IPS-NIHi7 (cell line): ENCODE measurements around the gene NBR1.
"Not testable (repeated sequence)": the region's sequence is repeated elsewhere in the genome, so short reads cannot be mapped to it uniquely, and the experiment has no call there.

ENCODE experiments used
- DNase-seq: peaks from one replicate; pipeline ENCODE4 v3.0.0; 2012; ENCODE audit warnings: mixed read lengths; ENCODE audit errors: extremely low spot score

NBR1 gene

DNA sequence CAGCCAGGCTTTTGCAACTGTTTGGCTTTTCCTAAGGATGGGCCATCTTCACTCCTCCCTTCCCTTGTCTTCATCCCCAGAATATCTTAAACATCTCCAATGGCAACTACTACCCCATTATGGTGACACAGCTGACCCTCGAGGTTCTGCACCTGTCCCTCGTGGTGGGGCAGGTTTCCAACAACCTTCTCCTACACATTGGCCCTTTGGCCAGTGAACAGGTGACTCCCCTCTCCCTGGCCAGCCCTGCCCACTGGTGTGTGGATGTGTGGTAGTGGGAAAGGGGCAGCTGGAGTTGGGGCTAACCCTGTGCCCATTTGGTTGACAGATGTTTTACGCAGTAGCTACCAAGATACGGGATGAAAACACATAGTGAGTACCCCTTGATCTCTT is 45.4 kb downstream of the NBR1 start:
- DNase-seq, result no peak

GRCh38 chr17:43216762-43217613 is 46.0 kb downstream of the NBR1 start:
- DNase-seq, result no peak

DNA sequence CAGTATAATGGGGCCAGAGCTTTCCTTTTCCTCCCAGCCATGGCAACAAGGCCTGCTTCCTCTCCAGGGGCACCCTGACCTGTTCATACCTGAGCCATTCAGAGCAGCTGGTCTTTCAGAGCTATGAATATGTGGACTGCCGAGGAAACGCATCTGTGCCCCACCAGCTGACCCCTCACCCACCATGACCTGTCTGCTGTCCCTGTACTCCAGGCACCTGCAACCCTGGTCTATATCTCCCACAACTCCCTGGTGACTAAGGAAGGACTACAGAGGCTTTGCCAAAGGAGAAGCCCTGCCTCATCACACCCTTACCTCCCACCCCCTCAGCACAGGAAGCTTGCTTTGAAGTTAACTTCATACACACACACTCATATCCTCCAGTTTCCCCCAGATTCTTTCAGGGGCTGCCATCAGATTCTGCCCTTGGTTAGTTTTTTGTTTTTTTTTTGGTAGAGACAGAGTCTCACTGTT is 46.6 kb downstream of the NBR1 start:
- DNase-seq, result no peak

DNA sequence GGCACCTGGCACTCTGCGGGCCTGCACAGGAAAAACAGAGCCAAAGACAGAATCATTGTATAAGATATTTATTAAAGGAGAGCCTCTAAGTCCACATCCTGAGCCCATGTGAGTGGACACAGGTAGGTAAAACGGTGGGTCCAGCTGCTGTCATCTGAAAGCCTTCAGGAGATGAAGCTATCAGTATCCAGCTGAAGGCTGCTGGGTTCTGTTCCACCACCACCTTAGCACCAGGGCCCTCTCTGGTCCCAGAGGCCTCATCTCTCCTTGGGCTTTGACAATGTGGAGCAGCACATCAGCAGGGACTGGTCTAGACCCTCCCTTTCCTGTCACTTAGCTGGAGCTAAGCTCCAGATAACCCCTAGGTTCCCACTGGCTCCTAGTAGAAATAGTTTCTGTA is 48.0 kb downstream of the NBR1 start:
- DNase-seq, result no peak

GRCh38 chr17:43219746-43220380 is 48.8 kb downstream of the NBR1 start:
- DNase-seq, result no peak

- no peak for DNase-seq
Measured at GRCh38 chr17:43220511-43221125, 49.6 kb downstream of the NBR1 start.

- no peak for DNase-seq
Measured at GRCh38 chr17:43224146-43224705, 53.2 kb downstream of the NBR1 start.

DNA sequence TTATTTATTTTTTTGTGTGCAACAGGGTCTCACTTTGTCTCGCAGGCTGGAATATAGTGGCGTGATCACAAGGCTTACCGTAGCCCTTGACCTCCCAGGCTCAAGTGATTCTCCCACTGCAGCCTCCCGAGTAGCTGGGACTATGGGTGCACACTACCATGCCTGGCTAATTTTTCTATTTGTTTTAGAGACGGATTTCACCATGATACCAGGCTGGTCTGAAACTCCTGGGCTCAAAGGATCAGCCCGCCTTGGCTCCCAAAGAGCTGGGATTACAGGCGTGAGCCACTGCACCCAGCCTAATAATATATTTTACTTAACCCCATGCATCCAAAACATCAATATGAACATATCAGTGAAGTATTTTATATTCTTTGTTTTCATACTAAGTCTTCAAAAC is 55.4 kb downstream of the NBR1 start:
- no peak for DNase-seq

DNA sequence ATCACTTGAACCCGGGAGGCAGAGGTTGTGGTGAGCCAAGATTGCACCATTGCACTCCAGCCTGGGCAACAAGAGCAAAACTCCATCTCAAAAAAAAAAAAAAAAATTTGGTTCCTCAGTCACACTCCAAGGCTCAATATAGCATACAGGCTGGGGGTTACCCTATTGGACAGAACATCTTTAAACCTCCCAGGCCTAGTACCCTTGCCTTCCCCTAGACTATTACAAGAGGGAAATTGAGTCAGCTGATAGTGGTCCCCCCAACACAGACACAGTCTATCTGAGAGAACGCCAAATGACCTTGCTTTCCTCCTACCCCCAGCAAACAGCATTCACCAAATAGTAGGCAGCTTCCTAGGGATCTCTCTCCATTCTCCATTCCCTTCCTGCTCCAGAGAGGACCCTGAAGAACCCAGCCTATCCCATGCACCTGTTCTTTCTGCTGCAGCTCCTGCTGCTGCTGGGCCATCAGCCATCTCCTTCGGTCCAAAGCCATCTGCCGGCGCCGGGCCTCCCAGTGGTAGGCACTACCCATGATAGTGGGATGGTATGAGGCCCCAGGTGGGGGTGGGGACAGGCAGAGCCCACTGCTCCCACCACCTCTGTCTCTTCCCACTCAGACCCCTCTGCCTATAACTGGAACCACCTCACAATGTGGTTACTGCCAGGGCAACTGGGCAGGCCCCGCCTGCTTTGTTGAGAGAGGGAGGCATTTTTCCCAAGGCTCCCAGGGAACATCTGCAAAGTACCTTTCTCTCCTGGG is 57.2 kb downstream of the NBR1 start, which contains the start of gene CCDC200:
Gene CCDC200 (minus strand): TSS at position 604 of the 763 bp plus-strand sequence. CDS start 69 bp downstream, at position 535.
- DNase-seq, result not testable (repeated sequence)

- DNase-seq, result not testable (repeated sequence)
Measured at GRCh38 chr17:43231205-43232020, 60.4 kb downstream of the NBR1 start.

- DNase-seq, result not testable (repeated sequence)
Measured at GRCh38 chr17:43232021-43232699, 61.1 kb downstream of the NBR1 start.

- not testable (repeated sequence) for DNase-seq
Measured at GRCh38 chr17:43233263-43233662, 62.2 kb downstream of the NBR1 start.

DNA sequence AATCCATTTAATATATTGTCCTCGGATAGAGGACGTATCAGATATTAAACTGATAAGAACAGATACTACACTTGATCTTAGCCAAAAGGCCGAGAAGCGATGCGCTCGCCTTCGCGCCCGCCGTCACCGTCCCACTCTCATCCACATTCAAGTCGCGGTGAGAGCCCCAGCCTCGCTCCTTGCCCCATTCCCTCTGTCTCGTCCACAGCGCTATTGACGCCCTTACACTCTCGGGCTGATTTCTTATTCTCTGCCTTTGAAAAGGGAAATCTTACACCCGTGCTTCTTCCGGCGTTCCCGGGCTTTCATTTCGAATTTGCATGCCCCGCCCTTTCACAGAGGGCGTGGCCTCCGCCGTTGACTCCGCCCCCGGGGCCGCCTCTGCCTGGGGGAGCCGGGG is 62.9 kb downstream of the NBR1 start, which contains the start of gene RNU2-1:
Gene RNU2-1 (minus strand): TSS at position 101 of the 400 bp plus-strand sequence.
- DNase-seq, result not testable (repeated sequence)

- DNase-seq, result not testable (repeated sequence)
Measured at GRCh38 chr17:43239597-43239996, 68.6 kb downstream of the NBR1 start.

- not testable (repeated sequence) for DNase-seq
Measured at GRCh38 chr17:43240596-43241352, 69.8 kb downstream of the NBR1 start.

DNA sequence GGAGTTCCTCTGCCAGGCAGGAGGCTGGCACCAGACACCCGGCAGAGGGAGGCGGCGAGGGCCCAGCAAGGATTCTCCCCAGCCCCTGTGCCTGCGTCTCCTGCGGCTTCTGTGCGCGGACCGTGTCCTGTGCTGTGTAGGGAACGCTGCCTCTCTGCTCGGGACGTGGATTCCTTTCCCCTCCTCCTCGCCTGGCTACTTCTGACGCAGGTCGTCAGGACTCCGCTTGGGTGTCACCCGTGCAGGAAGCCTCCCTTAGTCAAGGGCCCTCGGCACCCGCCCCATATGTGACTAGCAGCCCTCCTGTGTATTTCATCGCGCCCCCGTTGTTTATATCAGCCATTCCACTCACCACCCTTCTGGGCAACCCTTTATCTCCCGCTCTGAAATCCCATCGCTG is 75.4 kb downstream of the NBR1 start:
- DNase-seq, result not testable (repeated sequence)
